Kasumi-1 (cell line): Measurements from ENCODE around the gene TSPAN15.

ENCODE experiments used
- DNase-seq, 2 experiments: peaks; one replicate each; lab custom pipeline; 2025; lab: John Stamatoyannopoulos, UW

Gene TSPAN15

DNA sequence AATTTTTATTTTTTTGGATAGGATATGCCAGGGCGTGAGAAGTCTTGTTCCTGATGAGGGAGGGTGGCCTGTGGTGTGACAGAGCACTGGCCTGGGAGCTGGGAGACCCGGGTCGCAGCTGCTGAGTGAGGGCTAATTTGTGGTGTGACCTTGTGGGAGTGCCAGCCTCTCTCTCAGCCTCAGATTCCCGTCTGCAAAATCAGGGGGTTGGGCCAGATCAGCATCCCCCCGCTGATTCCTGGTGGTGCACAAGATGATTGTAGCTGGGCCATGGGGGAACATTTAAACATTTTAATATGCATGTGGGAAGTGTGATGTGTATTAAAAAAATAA, 14.9 kb downstream of the TSPAN15 start:
- DNase-seq: no peak

DNA sequence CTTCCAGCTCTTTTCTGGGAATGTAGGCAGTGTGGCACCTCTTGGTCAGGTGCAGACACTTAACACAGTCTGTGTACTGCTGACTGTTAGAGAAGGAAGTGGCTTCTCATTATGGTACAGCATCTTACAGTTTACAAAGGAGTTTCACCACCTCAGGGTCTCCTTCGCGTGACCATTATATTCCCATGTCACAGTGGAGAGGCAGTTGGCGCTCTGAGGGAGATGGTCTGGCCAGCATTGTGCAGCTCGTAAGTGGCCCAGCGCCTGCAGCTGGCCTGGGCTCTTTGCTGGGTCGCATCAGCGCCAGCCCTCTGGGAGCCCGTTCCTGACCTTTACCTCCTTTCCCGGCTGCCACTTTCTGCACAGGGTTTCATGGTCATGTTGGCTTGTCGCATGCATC, 15.4 kb downstream of the TSPAN15 start:
- no peak for DNase-seq

DNA sequence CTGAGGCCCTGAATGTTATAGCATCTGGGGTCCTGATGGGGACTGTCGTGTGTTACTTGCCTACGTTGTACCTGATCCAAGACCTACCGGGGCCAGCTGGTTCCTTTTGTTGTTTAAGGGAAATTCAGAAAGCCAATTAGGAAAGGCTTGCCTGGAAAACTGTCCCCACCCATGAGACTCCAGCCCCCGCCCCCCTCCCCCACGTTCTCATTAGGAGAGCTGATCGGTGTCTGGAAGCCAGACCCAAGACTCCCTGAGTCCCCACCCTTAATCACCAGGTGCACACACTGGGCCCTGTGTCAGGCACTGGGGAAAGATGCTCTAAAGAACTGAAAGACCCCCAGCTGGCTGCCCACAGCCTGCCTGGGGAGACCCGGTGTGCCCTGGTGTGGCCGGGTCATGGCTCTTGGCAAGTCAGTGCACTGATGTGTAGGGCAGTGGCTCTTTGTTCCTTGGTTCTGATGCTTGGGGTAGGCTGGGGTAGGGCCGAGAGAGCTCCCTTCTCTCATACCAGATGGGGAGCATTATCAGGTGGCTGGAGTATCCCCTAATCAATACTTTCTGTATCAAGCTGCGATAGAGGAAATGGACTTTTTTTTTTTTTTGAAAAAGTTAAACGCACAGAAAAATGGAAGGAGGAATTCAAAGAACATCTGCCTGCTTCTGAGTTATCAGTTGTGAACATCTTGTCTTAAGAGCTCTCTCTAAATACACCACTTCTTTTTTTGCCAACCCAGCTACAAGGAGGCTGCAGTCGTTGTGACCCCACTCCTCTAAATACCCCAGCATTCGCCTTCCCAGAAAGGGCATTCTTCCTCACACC, 16.9 kb downstream of the TSPAN15 start:
- no peak for DNase-seq

DNA sequence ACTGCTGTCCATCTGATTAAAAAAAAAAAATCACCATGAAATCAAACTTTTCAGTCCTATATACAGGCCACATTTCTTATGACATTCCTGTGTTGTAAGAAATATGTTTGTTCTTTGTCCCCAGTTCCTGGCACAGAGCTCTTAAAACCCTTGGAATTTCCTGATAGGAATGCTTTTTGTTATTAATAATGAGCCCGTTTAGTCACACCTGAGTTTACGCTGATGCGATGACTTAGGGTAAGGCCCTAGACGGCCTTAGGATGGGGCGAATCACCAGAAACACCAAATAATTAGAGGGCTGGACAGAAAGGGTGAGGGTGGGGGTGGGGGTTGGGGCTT, 17.5 kb downstream of the TSPAN15 start:
- no peak for DNase-seq

DNA sequence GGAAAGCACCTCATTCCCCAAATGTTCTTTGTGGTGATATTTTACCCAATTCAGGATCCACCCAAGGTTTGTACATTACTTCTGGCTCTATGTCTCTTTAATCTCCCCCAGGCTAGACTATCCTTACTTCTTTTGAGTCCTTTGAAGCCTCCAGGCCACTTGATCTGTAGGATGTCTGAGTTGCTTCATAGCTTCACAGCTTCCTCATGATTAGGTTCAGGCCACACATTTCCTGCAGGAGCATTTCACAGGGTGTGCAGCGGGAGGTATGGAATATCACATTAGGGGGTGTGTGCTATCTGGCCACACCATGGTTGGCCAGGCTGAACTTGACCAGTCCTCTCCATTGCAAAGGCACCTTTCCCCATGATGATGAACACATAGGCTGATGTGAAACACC, 18.7 kb downstream of the TSPAN15 start:
- no peak for DNase-seq

DNA sequence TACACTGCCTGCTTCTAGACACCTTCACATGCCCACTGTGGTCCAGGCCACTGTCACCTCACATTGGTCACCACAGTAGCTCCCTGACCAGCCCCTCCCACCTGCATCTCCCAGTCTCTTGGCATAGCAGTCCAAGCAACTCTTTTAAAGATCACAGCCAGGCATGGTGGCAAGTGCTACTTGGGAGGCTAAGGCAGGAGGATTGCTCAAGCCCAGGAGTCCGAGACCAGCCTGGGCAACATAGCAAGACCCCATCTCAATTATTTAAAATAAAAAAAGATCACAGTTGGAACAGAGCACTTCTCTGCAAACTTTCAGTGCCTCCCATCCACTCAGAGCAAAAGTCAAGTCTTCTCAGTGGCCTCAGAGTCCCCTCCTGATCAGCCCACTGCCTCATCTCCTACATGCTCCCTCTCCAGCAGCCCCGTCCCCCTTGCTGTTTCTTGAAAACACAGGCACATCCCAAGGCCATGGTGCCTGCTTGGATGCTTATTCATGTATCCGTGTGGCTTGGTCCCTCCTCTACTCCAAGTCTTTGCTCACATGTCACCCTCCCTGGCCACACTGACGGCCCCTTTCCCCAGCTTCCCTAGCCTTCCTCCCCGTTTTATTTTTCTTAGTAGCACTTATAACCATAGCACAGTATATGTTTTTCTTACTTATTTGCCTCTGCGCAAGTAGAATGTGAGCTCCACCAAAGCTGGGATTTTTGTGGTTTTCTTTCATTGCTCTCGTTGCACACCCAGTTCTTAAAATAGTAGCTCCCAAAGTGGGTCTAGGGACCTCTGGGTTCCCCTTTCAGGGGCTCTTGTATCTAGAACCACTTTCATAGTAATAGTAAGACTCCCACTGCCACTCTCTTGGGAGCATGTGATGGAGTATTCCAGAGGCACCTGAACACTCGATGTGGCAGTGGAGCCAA, 19.5 kb downstream of the TSPAN15 start:
- no peak for DNase-seq

DNA sequence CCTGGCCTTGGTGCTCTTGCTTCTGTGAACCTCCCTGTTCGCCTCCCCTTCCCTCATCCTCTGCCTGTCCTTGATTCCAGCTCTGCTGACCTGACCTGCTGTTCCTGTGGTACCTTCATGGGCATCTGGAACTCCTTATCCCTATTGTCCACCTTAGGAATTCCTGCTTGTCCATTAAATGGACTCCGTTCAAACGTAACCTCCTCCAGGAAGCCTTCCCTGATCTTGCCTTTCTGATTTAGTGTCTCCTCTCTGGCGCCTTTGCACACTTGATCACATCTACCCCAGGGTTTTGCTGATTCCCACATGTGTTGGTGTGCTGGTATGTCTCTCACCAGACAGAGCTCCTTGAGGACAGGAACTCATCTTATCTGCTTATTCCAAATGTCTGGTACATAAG, 20.9 kb downstream of the TSPAN15 start:
- no peak for DNase-seq

DNA sequence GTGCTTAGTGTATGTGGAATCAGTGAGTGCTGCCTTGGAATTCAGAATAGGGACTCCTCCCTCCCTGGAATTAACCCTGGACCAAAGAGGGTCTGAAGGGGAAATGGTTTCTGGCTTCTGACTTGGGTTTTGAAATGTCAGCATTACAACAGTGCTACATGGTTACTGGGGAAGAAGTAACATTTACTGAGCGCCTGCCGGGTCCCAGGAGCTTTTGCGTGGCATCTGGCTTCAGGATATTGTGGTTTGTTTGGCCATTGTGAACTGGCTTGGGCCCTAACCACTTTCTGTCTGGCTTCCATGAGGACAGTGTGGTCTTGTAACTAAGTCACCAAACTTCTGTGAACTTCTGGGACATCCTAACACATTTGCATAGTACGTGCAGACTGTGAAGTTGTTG, 21.3 kb downstream of the TSPAN15 start:
- DNase-seq: peak in 1 of 2 experiments; percentile 21

DNA sequence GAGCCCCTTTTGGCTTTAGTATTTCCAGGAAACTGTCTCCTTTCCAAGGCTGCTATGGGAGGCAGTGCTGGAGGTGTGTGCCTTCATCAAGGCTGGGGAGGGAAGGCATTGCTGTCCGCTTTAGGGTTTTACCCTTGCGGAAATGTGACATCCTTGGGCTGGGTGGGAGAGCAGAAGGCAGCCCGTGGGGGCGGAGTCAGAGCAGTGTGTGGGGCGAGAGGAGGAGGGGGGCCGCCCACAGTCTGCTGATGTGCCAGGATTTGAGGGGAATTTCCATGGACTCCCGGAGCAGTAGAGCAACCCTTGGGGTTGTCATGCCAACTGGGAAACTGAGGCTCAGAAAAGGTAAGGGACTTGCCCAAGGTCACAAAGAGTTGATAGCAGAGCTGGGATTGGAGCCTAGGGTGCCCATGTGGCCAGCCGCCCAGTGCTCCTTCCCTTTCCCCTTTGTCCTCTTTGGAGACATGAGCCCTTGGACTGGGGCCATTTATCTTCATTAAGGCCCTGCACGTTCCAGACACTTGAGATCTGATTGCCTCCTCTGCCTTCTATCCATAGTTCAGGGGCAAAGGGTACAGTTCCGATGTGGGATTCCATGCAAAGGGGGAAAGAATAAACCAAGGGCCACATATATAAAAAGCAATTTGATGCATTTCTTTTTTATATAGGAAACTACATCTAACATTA, 22.2 kb downstream of the TSPAN15 start:
- no peak for DNase-seq

DNA sequence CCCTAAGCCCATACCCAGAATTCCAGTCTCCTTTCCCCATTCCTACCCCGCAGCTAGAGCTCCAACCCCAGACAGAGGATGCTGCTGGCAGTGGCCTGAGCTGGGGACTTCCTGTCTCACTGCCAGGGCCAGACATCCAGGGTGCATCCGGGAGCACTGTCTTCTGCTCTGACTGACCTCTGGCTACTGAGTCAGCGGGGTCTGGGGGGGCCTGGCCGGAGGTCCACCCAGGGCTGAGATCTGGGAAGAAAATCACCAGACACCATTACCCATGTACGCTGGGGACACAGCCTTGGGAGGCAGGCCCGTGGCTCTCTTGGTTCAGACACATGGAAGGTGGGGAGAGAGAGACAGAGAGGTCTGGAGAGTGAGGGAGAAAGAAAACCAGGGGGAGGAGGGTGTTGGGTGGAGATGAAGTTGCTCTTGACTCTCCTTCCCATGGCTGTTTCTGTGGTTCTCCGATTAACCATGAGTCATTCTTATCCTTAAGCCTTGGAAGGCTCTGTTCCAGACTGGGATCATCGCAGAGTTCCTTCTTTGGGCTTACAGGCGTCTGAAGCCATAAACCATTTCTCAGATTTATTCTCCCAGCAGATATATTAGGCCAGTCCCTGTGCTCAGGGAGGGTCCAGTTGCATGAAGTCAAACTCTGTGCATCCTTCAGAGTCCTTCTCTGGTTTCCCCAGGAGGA, 23.6 kb downstream of the TSPAN15 start:
- DNase-seq: no peak

DNA sequence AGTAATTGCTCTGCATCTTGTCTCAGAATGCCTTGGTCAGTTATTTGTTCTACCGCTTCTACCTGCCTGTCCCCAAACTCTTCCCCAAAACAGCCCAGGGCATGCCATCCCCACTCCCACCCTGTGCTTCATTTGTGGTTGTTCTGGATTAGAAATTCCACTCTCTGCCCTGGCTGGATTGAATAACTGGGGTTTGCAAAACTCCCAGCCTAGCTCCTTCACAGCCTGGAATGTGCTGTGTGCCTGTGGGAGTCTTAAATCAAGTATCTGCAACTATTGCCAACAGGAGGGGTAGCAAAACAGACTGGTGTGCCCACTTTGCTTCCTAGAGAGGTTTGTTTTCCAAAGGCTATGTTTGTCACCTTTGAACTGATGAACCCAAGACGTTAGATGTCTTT, 24.2 kb downstream of the TSPAN15 start:
- DNase-seq: no peak

DNA sequence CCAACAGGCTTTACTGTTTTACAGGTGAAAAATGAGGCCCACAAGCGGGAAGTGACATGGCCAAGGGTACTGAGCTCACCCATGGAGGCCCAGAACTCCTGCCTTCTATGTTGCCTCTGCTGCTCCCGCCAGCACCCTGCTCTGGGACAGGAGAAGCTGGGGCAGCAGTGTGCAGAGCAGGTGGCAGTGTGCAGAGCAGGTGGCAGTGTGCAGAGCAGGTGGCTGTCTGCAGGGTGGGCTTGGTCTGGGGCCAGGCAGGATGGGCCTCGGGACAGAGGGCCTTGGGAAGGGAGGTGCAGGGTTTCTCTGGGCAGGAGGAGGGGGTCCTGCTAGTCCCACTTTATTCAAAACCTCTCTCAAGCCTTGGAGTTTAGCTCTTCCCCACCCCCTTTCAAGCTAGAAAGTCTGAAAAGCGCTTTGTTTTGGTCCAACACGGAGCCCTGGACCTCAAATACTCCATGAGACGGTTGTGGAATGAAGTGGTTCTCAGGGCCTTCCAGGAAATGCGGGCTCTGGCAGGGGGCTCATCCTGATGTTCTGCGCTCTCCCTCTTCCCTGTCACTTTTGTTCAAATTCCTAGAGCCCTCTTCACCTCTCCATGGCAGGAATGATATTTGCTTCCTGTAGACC, 26.8 kb downstream of the TSPAN15 start:
- no peak for DNase-seq

DNA sequence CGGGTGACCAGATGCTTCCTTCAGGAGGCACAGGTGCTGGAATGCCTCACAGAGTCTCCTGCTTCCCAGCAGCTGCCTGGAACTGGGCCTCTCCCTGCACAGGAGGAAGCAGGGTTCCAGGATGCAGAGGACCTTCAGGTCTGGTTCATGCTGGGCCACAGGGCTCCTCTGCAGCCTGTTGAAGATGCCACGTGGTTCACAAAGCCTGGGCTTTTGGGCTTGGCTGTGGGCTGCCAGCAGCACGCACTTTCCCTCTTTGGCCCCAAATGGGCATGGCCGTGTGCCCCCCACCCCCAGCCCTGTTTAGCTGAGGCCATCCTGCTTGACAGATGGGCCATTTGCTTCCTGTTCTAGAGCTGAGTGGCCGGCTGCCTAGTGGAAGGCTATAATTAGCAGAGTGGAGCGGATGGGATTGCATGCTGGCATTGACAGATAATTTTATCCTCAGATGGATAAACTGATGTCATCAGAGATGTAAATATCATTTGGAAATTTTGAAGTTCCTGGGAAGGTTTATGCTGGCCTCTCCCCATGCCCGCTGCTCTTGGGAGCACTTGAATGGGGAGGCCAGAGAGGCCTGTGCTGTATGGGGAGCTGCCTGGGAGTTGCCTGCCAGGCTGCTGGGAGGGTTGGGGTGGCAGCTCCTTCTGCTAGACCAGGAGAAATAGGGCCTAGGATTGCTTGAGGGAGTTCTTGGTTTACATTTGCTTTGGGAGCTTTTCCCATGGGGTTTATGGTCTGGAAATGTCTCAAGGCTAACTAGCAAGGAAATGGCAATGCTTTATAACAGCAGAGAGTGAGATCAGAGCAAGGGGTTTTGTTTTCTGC, 28.2 kb downstream of the TSPAN15 start:
- peak; percentile 33 to 60 for DNase-seq

DNA sequence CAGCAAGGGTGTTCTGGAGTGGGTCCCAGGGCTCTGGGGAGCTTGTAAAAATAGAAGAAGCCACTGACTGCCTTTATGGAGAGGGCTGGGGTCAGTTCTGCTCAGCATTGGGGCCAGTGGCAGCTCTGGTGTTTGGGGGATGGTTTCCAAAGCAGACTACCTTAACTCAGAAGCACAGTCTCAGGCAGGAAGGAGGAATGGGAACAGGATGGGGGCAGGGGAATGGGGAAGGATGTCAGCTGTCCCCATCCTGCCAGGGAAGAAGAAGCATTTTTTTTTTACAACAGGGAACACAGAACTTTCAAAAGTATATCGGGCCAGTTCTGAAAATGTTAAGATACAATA, 28.8 kb downstream of the TSPAN15 start:
- peak in 1 of 2 experiments; percentile 23 for DNase-seq

DNA sequence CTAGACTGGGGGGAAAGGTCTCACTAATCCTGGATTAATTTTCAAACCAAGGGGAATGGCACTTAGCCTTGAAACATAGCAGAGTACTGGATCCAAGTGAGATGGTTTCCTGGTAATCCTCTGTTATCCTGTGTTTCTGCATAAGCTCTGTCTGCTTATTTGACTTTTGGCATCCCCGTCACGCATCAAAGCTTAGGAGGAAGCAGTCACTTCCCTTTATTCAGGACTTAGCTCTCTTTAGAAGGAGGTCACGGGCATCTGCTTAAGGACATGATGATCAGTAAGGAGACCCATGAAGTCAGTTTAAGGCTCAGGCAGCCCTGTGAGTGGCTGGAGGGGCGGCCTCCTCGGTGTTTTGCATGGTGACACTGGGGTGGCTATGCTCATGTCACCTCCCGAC, 30.0 kb downstream of the TSPAN15 start:
- peak; percentile 92 to 93 for DNase-seq

DNA sequence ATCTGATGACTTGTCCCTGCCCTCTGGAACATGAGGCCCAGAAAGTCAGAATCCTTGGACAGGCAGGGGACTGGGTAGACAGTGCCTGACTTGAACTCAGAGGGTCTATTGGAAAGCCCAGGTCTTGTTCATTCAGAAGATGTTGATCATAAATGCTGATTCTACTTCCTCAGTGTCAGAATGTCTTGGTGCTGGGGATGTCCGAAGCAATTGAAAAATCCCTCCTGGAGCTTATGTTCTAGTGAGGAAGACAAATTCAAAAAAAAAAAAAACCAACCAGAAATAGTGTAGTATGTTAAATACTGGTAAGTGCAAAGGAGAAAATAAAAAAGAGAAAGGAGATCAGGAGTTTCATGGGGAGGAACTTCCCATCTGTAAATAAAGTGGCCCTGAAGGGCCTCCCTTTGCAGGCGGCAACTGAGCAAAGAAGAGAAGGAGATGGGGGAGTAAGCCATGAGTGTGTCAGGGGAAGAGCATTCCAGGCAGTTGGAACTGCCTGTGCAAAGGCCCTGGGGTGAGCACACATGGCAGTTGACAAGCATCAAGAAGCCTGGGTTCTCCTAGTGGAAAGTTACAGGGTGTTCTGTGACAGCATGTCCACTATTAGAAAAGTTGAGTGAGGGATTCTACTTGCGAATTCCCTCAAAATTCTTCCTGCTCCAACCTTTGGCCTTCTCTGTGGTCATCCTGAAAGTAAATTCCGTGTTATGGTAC, 30.7 kb downstream of the TSPAN15 start:
- no peak for DNase-seq

DNA sequence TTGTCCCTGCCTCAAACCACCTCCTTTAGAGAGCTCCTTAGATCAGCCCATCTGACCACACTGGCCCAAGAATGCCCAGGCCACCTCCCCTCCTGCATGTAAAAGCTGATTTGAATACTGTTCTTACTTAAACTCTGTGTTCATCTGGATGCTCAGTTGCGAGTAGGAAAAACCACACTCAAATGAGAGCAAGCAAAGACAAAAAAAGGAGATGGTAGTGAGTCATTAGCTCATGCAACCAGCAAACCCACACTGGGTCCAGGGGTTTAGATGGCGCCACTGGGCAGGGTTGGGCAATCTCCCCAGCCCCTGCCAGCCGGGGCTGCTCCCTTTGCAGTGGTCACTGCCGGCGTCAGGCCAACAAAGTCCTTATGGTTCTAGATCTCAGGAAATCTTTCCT, 32.7 kb downstream of the TSPAN15 start:
- no peak for DNase-seq

DNA sequence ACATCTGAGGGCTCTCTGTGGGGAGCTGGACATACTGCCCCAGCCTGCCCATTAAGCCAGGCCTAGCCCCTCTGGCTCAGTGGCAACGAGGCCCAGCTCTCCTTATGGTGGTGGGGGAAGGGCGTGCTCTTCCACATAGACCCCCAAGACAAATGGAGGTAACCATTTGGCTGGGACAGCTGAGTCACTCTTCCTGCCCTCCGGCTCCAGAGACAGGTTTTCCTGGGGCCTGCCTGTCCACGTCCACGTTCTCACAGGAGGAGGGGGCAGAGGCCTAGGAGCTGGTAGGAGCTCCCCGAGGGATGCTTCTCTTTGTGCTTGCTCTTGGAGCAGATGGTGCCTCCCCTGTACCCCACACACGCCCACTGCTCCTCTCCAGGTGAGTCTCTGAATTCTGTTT, 33.5 kb downstream of the TSPAN15 start:
- DNase-seq: no peak

DNA sequence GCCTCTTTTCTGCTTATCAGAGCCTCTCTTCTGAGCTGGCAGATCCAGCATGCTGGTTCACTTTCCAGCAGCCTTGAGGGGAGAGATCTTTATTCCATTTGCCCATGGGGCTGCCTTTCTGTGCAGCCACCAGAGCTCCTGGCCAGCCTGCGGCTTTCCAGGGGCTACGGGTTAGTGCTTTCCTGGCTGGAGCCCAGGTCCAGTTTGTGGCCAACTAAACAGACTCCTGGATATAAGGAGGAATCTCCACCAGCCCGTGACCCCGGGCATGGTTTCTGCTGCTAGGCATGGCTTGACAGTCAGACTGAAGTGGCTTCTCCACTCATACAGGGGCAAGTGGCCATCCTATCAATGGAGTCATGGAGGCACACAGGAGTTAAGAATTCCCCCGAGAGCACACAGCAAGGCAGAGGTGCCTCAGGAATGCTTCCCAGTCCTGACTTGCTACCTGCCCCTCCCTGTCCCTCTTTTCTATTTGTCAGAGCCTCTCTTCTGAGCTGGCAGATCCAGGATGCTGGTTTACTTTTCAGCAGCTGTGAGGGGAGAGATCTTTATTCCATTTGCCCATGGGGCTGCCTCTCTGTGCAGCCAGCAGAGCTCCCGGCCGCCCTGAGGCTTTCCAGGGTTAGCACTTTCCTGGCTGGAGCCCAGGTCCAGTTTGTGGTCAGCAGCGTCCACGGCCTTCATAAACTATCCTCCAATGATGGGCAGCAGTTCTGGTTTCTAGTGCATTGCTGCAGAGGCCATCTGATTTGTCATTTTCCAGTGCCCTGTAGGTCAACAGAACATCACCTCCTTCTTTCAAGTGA, 35.9 kb downstream of the TSPAN15 start:
- no peak for DNase-seq
